GM19468 (cell line): ENCODE data around the gene DCUN1D2.
"Not testable (repeated sequence)": the region's sequence is repeated elsewhere in the genome, so short reads cannot be mapped to it uniquely, and the experiment has no call there.

Source experiments
- ATAC-seq: cut with Tn5 transposase; IDR thresholded peaks from one replicate; pipeline ENCODE4 v1.9.1; 2021; ENCODE audit warnings: mild to moderate bottlenecking, moderate library complexity, moderate number of reproducible peaks; ENCODE audit not compliant: unreplicated experiment; ENCODE audit errors: extremely low read depth

The DCUN1D2 gene

DNA sequence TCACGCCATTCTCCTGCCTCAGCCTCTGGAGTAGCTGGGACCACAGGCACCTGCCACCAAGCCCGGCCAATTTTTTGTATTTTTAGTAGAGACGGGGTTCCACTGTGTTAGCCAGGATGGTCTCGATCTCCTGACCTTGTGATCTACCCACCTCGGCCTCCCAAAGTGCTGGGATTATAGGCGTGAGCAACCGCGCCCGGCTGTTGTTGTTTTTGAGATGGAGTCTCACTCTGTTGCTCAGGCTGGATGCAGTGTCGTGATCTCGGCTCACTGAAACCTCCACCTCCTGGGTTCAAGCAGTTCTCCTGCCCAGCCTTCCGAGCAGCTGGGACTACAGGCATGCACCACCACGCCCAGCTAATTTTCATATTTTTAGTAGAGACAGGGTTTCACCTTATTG lies 31.9 kb upstream of the DCUN1D2 start:
- ATAC-seq = not testable (repeated sequence)

DNA sequence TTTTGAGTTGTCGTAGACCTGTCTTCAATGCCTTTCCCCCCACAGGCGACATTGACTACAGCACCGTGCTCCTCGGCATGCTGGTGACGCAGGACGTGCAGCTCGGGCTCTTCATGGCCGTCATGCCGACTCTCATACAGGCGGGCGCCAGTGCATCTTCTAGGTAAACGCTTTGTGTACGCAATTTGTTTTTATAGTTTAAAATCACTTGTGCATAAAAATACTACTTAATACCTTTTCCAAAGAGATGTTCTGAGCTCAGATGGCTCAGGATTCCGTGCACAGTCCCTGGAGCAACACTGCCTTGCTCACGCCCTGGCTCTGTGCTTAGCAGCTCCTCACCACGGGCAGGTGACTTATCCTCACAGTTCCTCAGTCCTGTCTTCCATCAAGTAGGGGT lies 30.1 kb upstream of the DCUN1D2 start:
- no peak for ATAC-seq

DNA sequence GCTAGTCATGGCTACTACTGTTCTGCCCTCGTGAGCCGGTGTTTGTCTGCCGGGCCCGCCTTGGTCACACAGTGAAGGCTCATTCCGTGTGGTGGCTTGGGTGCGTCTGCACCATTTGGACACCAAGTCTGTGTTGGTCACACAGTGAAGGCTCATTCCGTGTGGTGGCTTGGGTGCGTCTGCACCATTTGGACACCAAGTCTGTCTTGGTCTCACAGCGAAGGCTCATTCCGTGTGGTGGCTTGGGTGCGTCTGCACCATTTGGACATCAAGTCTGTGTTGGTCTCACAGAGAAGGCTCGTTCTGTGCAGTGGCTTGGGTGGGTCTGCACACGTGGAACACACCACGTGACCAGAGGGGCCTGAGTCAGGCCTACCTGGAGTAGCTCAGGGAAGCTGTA lies 29.0 kb upstream of the DCUN1D2 start:
- no peak for ATAC-seq

DNA sequence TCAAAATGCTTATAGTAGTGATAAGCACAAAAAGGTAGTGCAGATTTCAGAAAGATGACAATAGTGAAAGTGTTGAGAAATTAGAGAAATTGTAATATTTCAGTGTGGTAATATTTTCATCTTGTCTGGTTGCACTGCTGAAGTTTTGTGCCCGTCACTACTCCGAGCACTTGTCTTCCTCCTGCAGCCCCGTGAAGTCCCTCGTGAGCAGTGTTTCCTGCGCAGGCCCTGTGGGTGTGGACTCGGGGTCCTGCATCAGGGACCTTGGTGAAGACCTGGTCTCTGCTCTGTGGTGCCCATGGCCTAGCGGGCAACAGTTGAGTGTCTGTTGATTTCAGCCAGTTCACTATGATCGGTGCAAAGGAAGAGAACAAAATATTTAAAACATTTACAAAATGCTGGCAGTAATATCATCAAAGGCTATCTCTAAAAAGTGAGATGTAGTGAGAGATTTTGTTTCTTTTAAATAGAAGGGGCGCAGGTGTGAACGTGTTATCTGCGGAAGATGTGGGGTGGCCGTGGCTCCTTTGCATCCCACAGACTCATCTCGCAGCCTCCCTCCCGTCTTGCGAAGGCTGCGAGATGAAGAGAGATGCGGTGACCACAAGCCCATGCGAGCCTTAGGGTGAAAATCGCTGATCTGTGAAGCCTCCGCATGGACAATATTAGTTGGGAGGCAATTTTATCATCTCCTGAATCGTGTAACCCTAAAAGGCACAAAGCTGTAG lies 27.7 kb upstream of the DCUN1D2 start:
- ATAC-seq = no peak

DNA sequence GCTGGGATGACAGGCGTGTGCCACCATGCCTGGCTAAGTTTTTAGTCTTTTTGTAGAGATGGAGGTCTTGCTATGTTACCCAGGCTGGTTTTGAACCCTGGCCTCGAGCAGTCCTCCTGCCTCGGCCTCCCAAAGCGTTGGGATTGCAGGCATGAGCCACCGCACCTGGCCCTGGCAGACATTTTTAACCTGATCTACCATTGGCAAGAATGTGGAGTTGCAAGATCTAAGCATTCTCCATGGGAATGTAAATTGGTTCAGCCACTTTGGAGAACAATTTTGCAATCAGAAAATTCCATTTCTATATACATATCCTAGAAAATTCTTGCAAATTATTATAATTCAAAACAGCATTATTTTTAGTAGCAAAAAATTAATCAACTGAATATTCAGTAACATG lies 24.3 kb upstream of the DCUN1D2 start:
- no peak for ATAC-seq

DNA sequence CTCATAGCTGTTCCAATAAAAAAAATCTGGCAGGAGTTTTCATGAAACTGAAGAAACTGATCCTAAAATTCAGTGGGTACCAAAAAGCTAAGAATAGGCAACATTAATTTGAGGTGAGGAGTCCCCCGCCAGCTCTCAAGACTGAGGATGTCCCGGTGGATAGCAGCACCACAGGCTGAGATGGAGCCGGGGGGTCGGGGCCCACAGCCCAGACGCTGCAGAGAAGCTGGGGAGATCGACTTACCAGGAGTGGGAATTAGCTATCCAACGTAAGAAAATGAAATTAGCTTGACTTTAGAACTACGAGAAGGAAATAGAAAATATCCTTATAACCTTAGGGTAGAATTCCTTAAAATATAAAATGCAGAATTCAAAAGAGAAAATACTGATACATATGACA lies 23.2 kb upstream of the DCUN1D2 start:
- ATAC-seq = no peak

DNA sequence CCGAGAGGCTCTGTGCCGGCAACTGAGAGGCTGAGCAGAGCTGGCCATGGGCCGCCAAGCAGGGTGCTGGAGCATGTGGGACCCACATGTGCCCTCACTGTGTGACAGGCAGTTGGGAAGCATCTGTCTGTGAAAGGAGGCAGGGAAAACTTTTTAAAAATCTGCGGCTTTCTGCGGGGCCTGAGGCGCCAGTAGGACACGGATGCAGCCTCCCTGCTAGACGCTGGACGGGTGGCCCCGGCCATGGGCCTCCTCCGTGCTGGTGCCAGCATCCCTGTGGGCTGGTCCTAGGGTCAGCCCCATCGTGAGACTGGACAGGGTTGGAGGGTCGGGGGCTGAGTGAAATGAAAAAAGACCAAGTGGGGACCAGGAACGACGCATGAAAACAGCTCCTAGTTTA lies 20.9 kb upstream of the DCUN1D2 start:
- no peak for ATAC-seq

DNA sequence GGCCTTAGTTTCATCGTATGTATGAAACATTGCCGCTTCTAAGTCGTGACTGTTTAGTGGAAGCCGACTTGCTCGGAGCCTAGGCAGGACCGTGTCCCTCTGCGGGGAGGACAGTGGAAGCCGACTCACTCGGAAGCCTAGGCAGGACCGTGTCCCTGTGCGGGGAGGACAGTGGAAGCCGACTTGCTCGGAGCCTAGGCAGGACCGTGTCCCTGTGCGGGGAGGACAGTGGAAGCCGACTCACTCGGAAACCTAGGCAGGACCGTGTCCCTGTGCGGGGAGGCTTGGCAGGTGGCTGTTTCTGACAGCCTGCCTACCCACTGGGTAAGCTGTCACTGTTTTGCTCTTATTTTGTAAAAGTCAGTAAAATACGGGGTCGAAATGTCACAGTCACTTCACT lies 20.4 kb upstream of the DCUN1D2 start:
- ATAC-seq = no peak

DNA sequence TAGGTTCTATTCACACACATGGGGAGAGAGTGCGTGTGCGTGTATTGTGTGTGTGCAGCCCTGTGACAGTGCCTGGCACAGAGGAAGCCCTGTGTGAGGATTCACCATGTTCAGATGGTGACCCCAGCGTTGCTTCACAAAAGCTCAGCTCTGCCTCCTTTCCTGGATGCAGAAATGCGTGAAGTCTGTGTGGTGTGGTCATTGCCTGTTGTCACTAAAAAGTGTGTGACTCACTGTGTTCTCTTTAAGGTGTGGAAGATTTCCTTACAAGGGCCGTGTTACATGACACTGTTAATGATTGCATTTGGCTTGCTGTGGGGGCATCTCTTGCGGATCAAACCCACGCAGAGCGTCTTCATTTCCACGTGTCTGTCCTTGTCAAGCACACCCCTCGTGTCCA lies 19.5 kb upstream of the DCUN1D2 start:
- no peak for ATAC-seq

DNA sequence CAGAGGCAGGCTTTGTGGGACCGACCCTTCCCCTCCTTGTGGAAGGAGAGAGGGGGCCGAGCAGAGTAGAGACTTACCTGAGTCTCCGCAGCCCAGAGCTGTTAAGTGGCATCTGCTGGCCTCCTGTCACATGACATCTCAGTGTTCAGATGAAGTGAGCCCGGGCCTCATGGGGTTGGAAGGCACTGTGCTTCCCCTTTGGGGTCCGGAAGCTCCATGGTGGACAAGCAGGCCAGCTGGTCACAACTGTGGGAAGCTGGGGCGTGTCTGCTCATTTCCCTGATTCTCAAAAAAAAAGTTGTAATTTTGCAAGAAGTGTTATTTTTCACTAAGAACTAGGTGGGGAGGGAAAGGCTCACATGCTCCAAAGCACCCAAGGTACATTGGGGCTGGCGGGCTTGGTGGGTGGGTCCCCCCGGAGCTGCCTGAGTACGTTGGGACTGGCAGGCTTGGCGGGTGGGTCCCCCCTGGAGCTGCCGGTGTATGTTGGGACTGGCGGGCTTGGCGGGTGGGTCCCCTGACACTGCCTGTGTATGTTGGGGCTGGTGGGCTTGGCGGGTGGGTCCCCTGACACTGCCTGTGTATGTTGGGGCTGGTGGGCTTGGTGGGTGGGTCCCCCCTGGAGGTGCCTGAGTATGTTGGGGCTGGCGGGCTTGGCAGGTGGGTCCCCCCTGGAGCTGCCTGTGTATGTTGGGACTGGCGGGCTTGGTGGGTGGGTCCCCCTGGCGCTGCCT lies 18.2 kb upstream of the DCUN1D2 start:
- ATAC-seq = no peak

DNA sequence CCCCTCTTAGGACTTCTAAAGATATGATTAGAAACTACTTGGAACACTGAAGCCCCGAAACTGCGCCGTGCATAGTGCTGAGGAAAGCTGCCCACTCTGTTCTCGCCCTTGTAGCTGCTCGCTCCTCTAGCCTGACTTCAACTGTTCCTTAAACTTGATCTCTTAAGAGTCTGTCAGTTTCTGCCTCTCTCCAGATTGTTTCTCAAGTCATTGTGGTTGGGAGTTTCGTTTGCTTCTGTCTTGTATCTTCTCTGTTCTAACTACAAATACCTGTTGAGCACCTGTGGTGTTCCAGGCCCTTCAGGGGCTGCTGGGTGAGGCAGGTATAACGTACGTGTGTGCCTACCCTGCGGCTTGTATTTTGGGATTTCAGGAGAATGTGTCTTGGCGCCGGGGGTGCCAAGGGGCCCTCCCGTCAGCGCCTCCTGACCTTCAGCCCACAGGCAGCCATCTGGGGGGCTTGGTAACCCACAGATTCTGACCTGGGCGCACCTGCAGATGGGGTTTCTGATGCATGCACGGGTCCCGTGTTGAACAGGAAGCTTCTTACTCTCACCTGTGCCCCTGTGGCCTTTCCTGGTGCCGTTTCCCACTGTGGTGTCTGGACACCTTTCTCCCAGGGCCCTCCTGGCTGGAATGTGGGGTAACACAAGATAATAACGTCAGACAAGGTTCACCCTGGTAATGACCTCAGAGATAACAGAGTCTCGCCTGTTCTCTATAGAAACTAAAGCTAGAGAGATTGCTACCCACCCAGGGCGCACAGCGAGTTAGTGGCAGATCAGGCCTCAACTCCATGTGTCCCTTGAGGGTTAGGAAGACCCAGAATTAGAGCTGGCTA lies 17.2 kb upstream of the DCUN1D2 start:
- ATAC-seq = no peak

DNA sequence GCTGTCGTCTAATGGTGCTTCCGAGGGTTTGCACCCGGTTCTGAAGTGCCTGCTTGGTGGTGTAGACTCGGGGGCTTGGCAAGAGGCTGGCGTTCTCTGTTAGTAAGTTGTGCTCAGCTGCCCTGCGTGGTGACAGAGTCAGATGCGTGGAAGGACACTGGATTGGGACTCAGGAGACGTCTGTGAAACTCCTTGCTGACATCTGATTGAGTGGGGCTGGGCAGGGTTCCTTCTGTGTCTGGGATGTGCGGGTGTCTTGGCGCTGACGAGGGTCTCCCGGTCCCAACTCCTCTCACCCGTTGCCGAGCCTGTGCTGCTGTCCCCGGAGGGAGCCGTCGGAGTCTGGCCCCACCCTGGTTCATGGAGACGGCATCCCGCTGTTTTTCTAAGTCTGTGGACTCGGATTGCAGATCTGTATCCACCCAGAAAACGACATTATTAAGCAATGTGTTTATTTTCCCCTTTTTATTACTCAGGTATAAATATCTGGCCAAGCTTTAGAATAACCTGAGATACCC lies 16.4 kb upstream of the DCUN1D2 start:
- no peak for ATAC-seq

DNA sequence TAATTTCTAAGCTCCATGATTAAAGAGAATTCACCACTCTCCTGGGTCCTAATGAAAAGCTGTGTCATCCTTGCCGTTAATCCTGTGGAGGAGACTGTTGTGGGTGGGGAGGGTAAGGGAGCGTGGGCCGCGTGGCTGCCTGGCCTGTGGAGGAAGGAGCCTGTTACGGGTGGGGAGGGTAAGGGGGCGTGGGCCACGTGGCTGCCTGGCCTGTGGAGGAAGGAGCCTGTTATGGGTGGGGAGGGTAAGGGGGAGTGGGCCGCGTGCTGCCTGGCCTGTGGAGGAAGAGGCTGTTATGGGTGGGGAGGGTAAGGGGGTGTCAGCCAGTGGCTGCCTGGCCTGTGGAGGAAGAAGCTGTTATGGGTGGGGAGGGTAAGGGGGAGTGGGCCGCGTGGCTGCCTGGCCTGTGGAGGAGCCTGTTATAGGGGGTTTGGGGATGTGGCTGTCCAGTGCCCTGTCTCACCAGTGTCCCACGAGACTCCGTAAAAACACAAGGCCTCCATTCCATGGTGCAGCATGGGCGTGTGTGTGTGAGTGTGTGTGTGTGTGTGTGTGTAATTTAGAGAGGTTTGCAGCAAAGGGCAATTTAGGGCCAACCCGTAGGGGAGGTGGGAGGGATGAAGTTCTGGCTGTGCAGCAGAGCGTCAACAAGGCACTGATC lies 15.6 kb upstream of the DCUN1D2 start:
- ATAC-seq = no peak

DNA sequence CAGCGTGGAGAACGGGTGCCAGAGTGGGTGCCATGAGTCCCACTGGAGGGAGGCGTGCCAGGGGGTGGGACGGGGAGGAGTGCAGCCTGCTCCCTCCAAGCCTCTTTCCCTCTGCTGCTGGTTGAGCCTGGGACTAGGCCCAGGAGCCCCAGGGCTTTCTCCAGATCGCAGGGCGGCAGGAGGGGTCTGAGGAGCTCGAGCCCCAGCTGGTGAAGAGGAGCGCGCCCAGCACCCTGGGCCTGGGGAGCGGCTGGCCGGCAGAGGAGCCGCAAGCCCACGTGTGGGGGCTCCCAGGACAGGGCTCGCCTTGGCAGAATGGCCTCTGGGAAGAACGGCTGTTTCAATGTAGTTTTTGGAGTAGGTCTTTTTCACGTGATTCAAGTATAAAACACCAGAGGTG lies 12.2 kb upstream of the DCUN1D2 start:
- ATAC-seq = no peak

DNA sequence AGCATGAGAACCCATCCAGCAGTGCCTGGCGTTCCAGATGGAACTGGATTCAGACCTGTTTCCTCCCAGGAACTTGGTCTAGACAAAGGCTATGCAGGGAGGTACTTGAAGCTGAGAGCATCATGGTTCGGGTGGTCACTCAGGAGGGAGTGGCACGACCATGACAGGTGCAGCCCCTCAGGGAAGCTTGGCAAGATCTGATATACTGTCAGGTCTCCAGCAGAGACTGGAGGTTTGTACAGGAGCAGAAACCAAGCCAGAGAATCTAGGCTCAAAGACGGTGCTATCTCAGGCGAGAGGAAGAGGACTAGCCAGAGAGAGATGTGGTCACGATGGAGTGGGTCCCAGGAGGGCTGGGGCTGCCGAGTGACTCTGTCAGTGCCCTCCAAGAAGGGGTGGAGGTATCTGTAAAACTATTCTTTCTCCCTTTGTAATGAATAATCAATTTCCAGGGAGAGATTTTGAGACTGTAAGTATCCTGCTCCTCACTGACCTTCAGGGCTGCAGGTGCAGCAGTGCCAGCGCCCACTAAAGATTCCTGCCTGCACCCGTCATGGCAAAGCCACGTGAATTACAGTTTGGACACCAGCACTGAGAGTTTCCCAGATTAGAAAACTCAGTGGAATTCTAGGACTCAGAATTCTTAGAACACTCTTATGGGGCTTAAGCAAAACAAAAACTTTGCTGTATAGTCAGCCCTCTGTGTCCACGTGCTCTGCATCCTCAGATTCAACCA lies 10.2 kb upstream of the DCUN1D2 start:
- no peak for ATAC-seq

DNA sequence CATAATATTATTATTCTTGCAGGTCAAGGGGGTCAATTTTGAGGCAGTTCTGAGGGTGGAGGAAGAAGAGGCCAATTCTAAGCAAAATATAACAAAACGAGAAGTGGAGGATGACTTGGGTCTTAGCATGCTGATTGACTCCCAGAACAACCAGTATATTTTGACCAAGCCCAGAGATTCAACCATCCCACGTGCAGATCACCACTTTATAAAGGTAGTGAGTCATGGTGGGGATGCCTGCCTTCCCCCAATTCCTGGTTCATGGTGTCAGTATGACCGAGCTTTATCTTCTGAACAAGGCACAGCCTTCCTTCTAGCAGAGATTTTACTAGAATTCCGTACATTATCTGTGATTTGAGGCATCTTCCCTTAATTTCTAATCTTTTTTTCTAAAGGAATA lies 9.4 kb upstream of the DCUN1D2 start:
- ATAC-seq = no peak

DNA sequence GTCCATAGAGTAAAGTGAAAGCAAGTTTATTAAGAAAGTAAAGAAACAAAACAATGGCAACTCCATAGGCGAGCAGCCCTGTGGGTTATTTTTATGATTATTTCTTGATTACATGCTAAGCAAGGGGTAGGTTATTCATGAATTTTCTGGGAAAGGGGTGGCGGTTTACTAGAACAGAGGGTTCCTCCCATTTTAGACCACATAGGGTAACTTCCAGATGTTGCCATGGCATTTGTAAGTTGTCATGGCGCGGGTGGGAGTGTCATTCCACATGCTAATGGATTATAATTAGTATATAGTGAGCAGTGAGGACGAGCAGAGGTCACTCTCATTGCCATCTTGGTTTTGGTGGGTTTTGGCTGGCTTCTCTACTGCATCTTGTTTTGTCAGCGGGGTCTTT lies 8.4 kb upstream of the DCUN1D2 start:
- ATAC-seq = no peak

DNA sequence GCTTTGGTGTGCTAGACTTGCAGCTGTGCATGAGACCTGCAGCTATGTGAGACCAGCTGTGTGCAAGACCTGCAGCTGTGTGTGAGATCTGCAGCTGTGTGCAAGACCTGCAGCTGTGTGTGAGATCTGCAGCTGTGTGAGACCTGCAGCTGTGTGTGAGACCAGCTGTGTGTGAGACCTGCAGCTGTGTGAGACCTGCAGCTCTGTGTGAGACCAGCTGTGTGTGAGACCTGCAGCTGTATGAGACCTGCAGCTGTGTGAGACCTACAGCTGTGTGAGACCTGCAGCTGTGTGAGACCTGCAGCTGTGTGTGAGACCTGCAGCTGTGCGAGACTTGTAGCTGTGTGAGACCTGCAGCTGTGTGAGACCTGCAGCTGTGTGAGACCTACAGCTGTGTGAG lies 6.7 kb upstream of the DCUN1D2 start:
- no peak for ATAC-seq

DNA sequence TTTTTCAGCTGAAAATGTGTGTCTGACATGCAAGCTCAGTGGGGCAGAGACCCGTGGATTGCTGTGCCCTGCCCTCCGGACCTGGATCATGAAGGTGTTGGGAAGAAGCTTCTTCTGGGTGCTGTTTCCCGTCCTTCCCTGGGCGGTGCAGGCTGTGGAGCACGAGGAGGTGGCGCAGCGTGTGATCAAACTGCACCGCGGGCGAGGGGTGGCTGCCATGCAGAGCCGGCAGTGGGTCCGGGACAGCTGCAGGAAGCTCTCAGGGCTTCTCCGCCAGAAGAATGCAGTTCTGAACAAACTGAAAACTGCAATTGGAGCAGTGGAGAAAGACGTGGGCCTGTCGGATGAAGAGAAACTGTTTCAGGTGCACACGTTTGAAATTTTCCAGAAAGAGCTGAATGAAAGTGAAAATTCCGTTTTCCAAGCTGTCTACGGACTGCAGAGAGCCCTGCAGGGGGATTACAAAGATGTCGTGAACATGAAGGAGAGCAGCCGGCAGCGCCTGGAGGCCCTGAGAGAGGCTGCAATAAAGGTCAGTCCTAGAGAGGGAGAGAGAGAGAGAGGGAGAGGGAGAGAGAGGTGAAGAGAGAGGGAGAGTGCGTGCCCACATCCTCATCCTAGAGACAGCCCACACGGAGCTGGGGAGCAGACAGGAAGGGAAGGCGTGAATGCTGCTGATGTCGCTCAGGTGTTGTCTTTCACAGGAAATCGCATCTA lies 5.1 kb upstream of the DCUN1D2 start:
- ATAC-seq = no peak
